Naive thymus-derived CD4-positive, alpha-beta T cell (primary cell): ENCODE measurements around the gene OGFR. TPM values are rescaled to one million over a fixed set of nuclear protein-coding genes. Genes with fewer than 3 reads are reported as not detected.

Experiments
- ATAC-seq: fragments of 150-1000 bp; cut with Tn5 transposase; 2 replicates; pipeline ENCODE4 v1.10.0; 2021; ENCODE audit warnings: mild to moderate bottlenecking, moderate library complexity
- CTCF ChIA-PET: fragments of 350-600 bp; sonication (Branson Sonifier 250); formaldehyde crosslinking; loops from one replicate; lab custom pipeline; 2021; ENCODE audit warnings: antibody characterized with exemption; lab: Charles Lee
- POLR2A ChIA-PET: fragments of 350-600 bp; sonication (Branson Sonifier 250); formaldehyde crosslinking; loops from one replicate; lab custom pipeline; 2021; ENCODE audit warnings: antibody characterized with exemption, inconsistent platforms; lab: Charles Lee
- DNase-seq, 9 donors: peaks; one replicate each; pipeline versions ENCODE4 v3.0.0 to v3.0.0-alpha.2; 2020 to 2022; ENCODE audit warnings: mixed read lengths in 1 of 9
- H3K27ac ChIP-seq: one replicate; pipeline ENCODE4 v1.7.0; 2013; ENCODE audit warnings: mild to moderate bottlenecking, low read depth, low read length, moderate library complexity
- H3K27me3 ChIP-seq, 2 donors: one replicate each; pipeline ENCODE4 v1.7.0; 2013; ENCODE audit warnings: low read length in 2 of 2, mild to moderate bottlenecking in 2 of 2, moderate library complexity in 2 of 2; ENCODE audit not compliant: control insufficient read depth in 2 of 2, insufficient read depth in 2 of 2
- H3K36me3 ChIP-seq, 3 experiments: 1 replicate in 2 of 3; 2 replicates in 1 of 3; pipeline ENCODE4 v1.7.0; 2013; ENCODE audit warnings: low read length in 3 of 3, mild to moderate bottlenecking in 3 of 3, moderate library complexity in 1 of 3; ENCODE audit not compliant: insufficient read depth in 3 of 3, control insufficient read depth in 2 of 3
- H3K4me1 ChIP-seq, 2 donors: one replicate each; pipeline ENCODE4 v1.7.0; 2013; ENCODE audit warnings: low read length in 2 of 2, mild to moderate bottlenecking in 2 of 2, moderate library complexity in 1 of 2; ENCODE audit not compliant: control insufficient read depth in 2 of 2, insufficient read depth in 2 of 2
- H3K4me3 ChIP-seq: 2 replicates; pipeline ENCODE4 v1.7.0; 2013; ENCODE audit warnings: mild to moderate bottlenecking, low read length
- H3K9me3 ChIP-seq, 3 experiments: 1 replicate in 2 of 3; 2 replicates in 1 of 3; pipeline ENCODE4 v1.7.0; 2013; ENCODE audit warnings: low read length in 3 of 3; ENCODE audit not compliant: control insufficient read depth in 2 of 3
- H3K27ac Mint-ChIP-seq, 9 donors: one replicate each; pipeline ENCODE4 v1.8.0; 2020 to 2022; ENCODE audit warnings: mixed read lengths in 9 of 9, mild to moderate bottlenecking in 8 of 9, moderate library complexity in 5 of 9, inconsistent platforms in 2 of 9
- H3K27me3 Mint-ChIP-seq, 5 donors: one replicate each; pipeline ENCODE4 v1.8.0; 2021 to 2022; ENCODE audit warnings: mixed read lengths in 5 of 5, mild to moderate bottlenecking in 1 of 5
- H3K36me3 Mint-ChIP-seq, 5 donors: one replicate each; pipeline ENCODE4 v1.8.0; 2020 to 2022; ENCODE audit warnings: mixed read lengths in 5 of 5, mild to moderate bottlenecking in 3 of 5, inconsistent platforms in 1 of 5
- H3K4me1 Mint-ChIP-seq, 7 donors: one replicate each; pipeline ENCODE4 v1.8.0; 2020 to 2022; ENCODE audit warnings: mixed read lengths in 7 of 7, mild to moderate bottlenecking in 3 of 7, inconsistent platforms in 1 of 7
- H3K4me3 Mint-ChIP-seq, 10 donors: one replicate each; pipeline ENCODE4 v1.8.0; 2020 to 2022; ENCODE audit warnings: mild to moderate bottlenecking in 10 of 10, mixed read lengths in 10 of 10, moderate library complexity in 6 of 10, inconsistent platforms in 2 of 10
- H3K9me3 Mint-ChIP-seq, 11 donors: one replicate each; pipeline ENCODE4 v1.8.0; 2020 to 2022; ENCODE audit warnings: mixed read lengths in 11 of 11, mild to moderate bottlenecking in 4 of 11, inconsistent platforms in 1 of 11, moderate library complexity in 1 of 11
- intact Hi-C, 2 donors: fragments of 100-400 bp; cut with micrococcal nuclease; formaldehyde crosslinking; loops; one replicate each; pipeline ENCODE4 v1.15.1; 2023
- polyA plus RNA-seq, 2 donors: library from polyadenylated mRNA; unstranded; fragments of 300-500 nt; fragmentation: Illumina TruSeq; gene quantifications; one replicate each; pipeline ENCODE4 v1.2.3, GENCODE V29; 2021
- total RNA-seq, 6 experiments: library from RNA in 5 of 6; stranded (reverse) in 5 of 6; gene quantifications; 1 replicate in 5 of 6; 2 replicates in 1 of 6; pipeline ENCODE4 v1.2.3 and lab custom pipeline; 2021 to 2026

OGFR gene
- total and polyA plus RNA-seq, 7 experiments from 2014 or later = 34.5 to 82.7 (median 69.6) TPM

DNA sequence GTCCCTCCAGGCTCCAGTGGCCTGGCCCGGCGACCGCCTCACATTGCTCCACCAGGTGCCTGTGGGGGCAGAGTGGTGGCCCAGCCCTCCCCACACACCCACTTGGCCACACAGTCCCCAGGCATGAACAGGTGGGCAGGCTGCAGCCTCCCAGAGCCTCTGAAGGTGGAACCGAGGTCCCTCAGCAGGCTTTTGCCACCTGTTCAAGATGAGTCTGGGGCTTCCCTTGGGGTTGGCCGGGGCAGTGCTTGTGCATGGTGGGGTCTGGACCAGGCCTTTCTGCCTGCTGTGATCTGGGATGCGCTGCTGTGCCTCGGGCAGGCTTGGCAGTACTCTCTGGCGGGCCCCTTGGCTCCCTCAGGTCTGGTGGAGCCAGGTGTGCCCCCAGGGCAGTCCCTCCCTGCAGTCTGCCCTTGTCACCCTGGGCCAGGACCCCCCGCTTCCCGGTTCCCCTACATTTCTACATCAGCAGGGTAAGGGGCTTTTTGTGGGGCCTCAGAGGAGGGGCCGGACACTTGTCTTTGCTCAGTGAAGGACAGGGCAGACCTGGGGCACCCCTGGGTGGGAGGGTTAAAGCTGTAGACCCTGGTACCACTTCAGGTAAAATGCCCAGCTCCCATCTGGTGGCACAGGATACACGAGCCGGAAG, 9.5 kb downstream of the OGFR start:
- Histone ChIP-seq H3K36me3 (peaks cover 8 to 48% (median 13%) of the 10 kb centered on the region in 3 experiments), H3K4me1 (peaks cover 0 to 12% of the 10 kb centered on the region in 2 donors), H3K27me3 (peaks cover 5 to 28% of the 10 kb centered on the region in 2 donors), H3K4me3 (no peak overlapping the region), H3K9me3 (no peaks in the 10 kb centered on the region), H3K27ac (no peak overlapping the region)
- Mint-ChIP-seq H3K27ac (peak overlapping the region in 2 of 9 donors; percentile 31 to 43), H3K4me3 (peak overlapping the region in 1 of 10 donors; percentile 58), H3K36me3 (peaks cover 0 to 3% (median 0%) of the 10 kb centered on the region in 5 donors), H3K9me3 (no peaks in the 10 kb centered on the region), H3K4me1 (peaks cover 0 to 20% (median 10%) of the 10 kb centered on the region in 7 donors), H3K27me3 (peaks cover 0 to 31% (median 8%) of the 10 kb centered on the region in 5 donors)
- intact Hi-C loops = no loop called here
- DNase-seq = no peak
- ChIA-PET POLR2A (interaction anchor here (0.9 to 2.3 kb wide), 2 partner anchors 20 to 162 kb away, joined by 3 to 10 read pairs; no protein-coding TSS in a partner anchor), CTCF (no interaction called here)
- peak; percentile 3 for ATAC-seq

DNA sequence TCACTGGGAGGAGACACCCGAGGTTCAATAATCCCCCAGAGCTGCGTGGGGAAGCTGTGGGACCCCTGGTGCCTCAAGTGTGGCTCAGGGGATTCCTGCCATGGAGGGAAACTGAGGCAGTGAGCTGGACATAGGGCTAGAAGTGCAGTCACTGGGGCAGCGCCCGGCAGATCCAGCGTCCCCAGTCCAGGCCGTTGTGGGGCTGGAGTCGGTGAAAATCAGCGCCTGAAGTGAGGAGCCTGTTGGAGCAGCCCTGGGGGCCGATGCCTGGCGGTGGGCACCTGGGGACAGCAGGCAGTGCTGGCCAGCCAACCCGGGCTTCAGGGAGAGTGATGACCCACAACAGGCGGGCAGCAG, 10.1 kb downstream of the OGFR start:
- peak overlapping the region in 2 of 10 donors; percentile 13 to 58 for H3K4me3 Mint-ChIP-seq
- CTCF ChIA-PET = no interaction called here

DNA sequence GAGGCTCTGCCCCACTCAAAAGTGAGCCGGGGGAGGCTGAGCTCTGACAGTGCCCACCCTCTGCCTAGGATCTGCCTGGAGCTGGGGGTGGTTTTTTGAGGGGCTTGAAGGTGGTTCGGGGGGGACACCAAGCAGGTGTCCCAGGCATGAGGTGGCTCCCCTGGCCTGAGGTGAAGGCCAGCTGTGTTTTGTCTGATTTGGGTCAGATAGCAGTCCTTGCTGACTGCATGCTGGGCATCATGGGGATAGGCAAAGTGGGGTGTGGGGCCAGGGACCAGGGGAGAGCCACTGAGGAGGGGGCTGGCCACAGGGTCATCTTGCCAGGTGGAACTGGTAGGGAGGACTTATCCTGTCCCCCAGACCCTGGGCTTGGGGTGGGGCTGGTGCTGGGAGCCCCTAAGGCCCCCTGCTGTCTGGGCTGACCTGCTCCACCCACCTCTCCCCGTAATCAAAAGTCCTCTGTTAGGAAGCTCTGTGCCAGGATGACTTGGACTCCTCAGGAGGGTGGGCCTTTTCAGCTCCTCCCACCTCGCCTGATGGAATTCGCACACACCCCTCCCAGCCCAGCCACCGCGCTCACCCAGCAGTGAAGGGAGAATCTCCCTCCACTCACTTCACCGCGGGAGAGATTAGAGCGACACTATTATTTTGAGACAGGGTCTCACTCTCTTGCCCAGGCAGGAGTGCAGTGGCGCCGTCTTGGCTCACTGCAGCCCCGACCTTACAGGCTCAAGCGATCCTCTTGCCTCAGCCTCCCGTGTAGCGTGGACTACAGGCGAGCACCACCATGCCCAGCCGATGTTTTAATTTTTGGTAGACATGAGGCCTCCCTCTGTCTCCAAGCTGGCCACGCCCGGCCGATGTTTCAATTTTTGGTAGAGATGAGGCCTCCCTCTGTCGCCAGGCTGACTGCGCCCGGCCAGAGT, 10.7 kb downstream of the OGFR start:
- H3K27me3 ChIP-seq = peaks cover 5 to 28% of the 10 kb centered on the region in 2 donors
- intact Hi-C loops = no loop called here
- peaks cover 0 to 3% (median 0%) of the 10 kb centered on the region in 5 donors for H3K36me3 Mint-ChIP-seq
- ATAC-seq (peak; percentile 27), DNase-seq (no peak)
- H3K27ac Mint-ChIP-seq = peak overlapping the region in 3 of 9 donors; percentile 9 to 42 (median 31)
- no peaks in the 10 kb centered on the region for H3K9me3 ChIP-seq
- H3K4me1 ChIP-seq = peaks cover 0 to 12% of the 10 kb centered on the region in 2 donors
- peak overlapping the region in 9 of 10 donors; percentile 24 to 66 (median 53) for H3K4me3 Mint-ChIP-seq
- peaks cover 6 to 37% (median 8%) of the 10 kb centered on the region in 5 donors for H3K27me3 Mint-ChIP-seq
- no peak overlapping the region for H3K4me3 ChIP-seq
- peaks cover 0 to 36% (median 2%) of the 10 kb centered on the region in 3 experiments for H3K36me3 ChIP-seq
- POLR2A ChIA-PET = interaction anchor here (0.7 to 2.3 kb wide), 5 partner anchors 19 to 163 kb away, joined by 3 to 10 read pairs (median 3); partner anchors contain the start of gene MRGBP
- H3K27ac ChIP-seq = no peak overlapping the region
- CTCF ChIA-PET = interaction anchor here (0.6 kb wide), 1 partner anchor 56 kb away, joined by 3 read pairs; no protein-coding TSS in a partner anchor
- H3K4me1 Mint-ChIP-seq = peaks cover 0 to 20% (median 10%) of the 10 kb centered on the region in 7 donors
- H3K9me3 Mint-ChIP-seq = no peaks in the 10 kb centered on the region

More for the DNA sequence above, 10.1 kb downstream of the OGFR start:
- no peaks in the 10 kb centered on the region for H3K9me3 ChIP-seq
- H3K36me3 ChIP-seq = peaks cover 3 to 43% (median 8%) of the 10 kb centered on the region in 3 experiments
- peaks cover under 1 to 34% (median 8%) of the 10 kb centered on the region in 5 donors for H3K27me3 Mint-ChIP-seq
- H3K4me1 Mint-ChIP-seq = peaks cover 0 to 20% (median 10%) of the 10 kb centered on the region in 7 donors
- ATAC-seq = no peak
- H3K4me1 ChIP-seq = peaks cover 0 to 12% of the 10 kb centered on the region in 2 donors
- peak overlapping the region in 2 of 9 donors; percentile 31 to 43 for H3K27ac Mint-ChIP-seq
- peaks cover 5 to 28% of the 10 kb centered on the region in 2 donors for H3K27me3 ChIP-seq
- POLR2A ChIA-PET = interaction anchor here (0.9 to 2.3 kb wide), 2 partner anchors 21 to 162 kb away, joined by 3 to 10 read pairs; no protein-coding TSS in a partner anchor
- intact Hi-C loops = no loop called here
- peaks cover 0 to 3% (median 0%) of the 10 kb centered on the region in 5 donors for H3K36me3 Mint-ChIP-seq
- H3K4me3 ChIP-seq = no peak overlapping the region
- no peak overlapping the region for H3K27ac ChIP-seq
- no peak for DNase-seq
- no peaks in the 10 kb centered on the region for H3K9me3 Mint-ChIP-seq

DNA sequence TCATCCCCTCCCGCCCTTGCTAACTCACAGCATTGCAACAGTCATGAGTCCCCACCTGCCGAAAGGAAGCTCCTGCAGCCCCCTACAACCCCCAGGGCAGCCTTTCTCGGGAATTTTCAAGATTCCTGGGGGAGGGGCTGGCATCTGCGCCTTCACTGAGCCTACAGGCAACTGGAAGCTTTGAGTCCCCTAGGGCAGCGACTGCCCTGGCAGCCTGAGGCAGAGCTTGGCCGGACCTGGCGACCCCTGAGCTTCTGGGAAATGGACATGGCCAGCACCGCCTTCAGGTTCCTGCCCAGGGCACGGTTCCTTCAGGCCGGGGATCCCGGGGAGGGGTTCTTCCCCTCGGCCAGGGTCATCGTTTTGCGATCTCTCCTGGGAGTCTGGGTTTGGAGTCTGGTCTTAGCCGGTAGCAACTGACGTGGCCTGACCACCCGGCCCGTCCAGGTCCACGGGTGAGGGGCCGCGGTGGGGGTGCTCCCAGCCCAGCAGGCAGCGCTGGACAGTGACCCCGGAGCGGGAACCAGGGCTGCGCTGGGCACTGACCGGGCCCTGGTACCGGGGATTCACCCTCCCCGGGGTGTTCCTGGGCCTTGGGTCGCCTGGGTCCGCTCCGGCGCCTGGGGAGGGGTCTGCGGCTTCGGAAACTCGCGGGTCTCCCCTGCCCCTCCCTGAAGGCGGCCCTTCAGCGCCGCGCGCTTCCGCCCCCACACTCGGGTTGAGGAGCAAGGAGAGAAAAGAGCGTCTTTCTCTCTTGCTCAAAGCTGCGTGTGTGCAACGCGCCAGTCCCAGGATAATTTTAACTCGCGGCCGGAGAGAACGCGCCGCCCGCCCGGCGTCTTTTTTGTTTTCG, 11.6 kb downstream of the OGFR start:
- H3K4me1 Mint-ChIP-seq = peaks cover 0 to 20% (median 10%) of the 10 kb centered on the region in 7 donors
- CTCF ChIA-PET = interaction anchor here (0.6 kb wide), 1 partner anchor 55 kb away, joined by 3 read pairs; no protein-coding TSS in a partner anchor
- POLR2A ChIA-PET = interaction anchor here (0.7 to 2.3 kb wide), 4 partner anchors 20 to 100 kb away, joined by 3 to 10 read pairs (median 4); partner anchors contain the start of gene MRGBP
- peaks cover 0 to 3% (median 0%) of the 10 kb centered on the region in 5 donors for H3K36me3 Mint-ChIP-seq
- H3K27ac Mint-ChIP-seq = peak overlapping the region in 3 of 9 donors; percentile 9 to 42 (median 31)
- Histone ChIP-seq H3K9me3 (no peaks in the 10 kb centered on the region), H3K4me1 (peaks cover 0 to 12% of the 10 kb centered on the region in 2 donors), H3K4me3 (no peak overlapping the region), H3K27me3 (peaks cover 5 to 28% of the 10 kb centered on the region in 2 donors), H3K36me3 (peaks cover 0 to 27% (median 0%) of the 10 kb centered on the region in 3 experiments), H3K27ac (no peak overlapping the region)
- DNase-seq (no peak), ATAC-seq (peak; percentile 24)
- intact Hi-C loops = no loop called here
- peaks cover 6 to 37% (median 8%) of the 10 kb centered on the region in 5 donors for H3K27me3 Mint-ChIP-seq
- H3K4me3 Mint-ChIP-seq = peak overlapping the region in 9 of 10 donors; percentile 56 to 79 (median 70)
- H3K9me3 Mint-ChIP-seq = no peaks in the 10 kb centered on the region

DNA sequence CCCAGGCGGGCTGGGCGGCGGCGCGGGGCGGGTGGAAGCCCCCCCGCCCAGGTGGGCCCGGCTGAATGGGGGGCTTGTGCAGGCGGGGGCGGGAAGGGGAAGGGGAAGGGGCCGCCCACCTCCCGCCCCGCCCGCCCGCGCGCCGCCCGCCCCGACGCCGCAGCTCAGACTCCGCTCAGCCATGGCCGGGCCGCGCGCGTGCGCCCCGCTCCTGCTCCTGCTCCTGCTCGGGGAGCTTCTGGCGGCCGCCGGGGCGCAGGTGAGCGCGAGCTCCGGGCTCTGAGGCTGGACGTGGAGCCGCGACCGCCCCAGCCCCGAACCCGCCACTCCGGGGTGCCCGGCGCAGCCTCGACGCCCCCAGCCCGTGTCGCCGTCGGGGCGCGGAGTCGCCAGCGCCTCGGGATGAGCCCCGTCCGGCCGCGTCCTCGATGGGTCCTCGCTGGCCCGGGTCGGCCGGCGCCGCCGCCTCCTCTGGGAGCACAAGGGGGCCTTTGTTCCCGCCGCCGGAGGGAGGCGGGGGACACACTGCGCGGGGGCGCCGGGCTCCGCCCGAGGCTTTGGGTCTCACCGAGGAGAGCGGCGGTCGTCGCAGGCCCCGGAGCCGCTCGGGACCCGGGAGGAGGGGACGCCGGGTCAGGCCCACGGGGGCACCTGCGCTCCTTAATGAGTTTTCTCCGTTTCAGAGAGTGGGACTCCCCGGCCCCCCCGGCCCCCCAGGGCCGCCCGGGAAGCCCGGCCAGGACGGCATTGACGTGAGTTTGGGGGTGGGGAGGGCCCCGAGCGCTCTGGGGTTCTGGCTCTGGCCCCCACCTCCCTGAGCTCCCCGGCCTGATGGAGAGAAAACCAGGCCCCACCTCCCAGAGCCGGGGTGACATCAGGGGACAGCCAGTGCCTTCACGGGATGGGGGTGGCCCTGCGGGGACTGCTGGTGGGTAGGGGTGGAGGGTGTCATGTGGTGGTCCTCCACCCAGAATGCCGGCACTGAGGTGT, 12.5 kb downstream of the OGFR start, which contains the start of gene COL9A3:
Gene COL9A3 (plus strand): TSS at position 167 of the 990 bp plus-strand sequence. CDS start 15 bp downstream, at position 182.
- Mint-ChIP-seq H3K4me1 (peaks cover 0 to 20% (median 10%) of the 10 kb centered on the region in 7 donors), H3K9me3 (no peaks in the 10 kb centered on the region), H3K27ac (peak within 1 kb of the TSS in 3 of 9 donors; percentile 9 to 42 (median 31)), H3K4me3 (peak within 1 kb of the TSS in 9 of 10 donors; percentile 56 to 79 (median 70)), H3K36me3 (no peaks in the 10 kb centered on the region), H3K27me3 (peaks cover 6 to 37% (median 8%) of the 10 kb centered on the region in 5 donors)
- no peaks in the 10 kb centered on the region for H3K9me3 ChIP-seq
- POLR2A ChIA-PET = no interaction called here
- peaks cover 5 to 28% of the 10 kb centered on the region in 2 donors for H3K27me3 ChIP-seq
- CTCF ChIA-PET = interaction anchor here (1.3 kb wide), 1 partner anchor 9 kb away, joined by 5 read pairs; no protein-coding TSS in a partner anchor
- no peak for ATAC-seq
- peaks cover 0 to 12% of the 10 kb centered on the region in 2 donors for H3K4me1 ChIP-seq
- intact Hi-C loops = no loop called here
- H3K36me3 ChIP-seq = peaks cover 0 to 18% (median 0%) of the 10 kb centered on the region in 3 experiments
- DNase-seq = no peak
- no peak within 1 kb of the TSS for H3K4me3 ChIP-seq
- H3K27ac ChIP-seq = no peak within 1 kb of the TSS
